ENCODE measurements around the gene GPC3. TPM values are rescaled to one million over a fixed set of nuclear protein-coding genes. Genes with fewer than 3 reads are reported as not detected.
A peak's percentile ranks its signal among the peaks of the same experiment; 100 is the strongest.
"Not testable (repeated sequence)": the region's sequence is repeated elsewhere in the genome, so short reads cannot be mapped to it uniquely, and the experiment has no call there.

Gene GPC3
- polyA plus RNA-seq, 1 donor = 75.8 TPM

DNA sequence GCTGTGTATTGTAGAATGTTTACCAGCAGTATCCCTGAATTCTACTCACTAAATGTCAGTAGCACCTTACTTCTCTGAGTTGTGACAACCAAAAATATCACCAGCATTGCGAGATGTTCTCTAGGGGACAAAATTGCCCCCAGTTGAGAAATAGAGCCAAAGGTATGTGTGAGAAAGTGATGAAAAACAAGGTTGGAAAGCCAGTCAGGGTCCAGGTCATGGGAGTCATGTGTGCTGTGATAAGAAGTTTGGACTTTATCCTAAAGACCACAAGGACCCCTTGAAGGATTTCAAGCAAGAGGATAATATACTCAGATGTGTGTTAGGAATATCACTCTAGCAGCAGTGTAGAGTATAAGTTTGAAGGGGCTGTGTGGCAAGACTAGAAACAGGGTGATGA, 30.9 kb upstream of the GPC3 start:
- H3K27ac ChIP-seq (ENCODE audit: low read length); H3K27me3 ChIP-seq (ENCODE audit: control insufficient read depth, insufficient read depth, low read length); H3K4me1 ChIP-seq (ENCODE audit: control insufficient read depth, insufficient read depth, low read length); H3K9me3 ChIP-seq (ENCODE audit: control insufficient read depth, low read depth, low read length); H3K4me3 ChIP-seq (ENCODE audit: low read length); H3K36me3 ChIP-seq (ENCODE audit: control insufficient read depth, insufficient read depth, low read length): not testable (repeated sequence)
- peak in 1 of 2 donors; percentile 30 for DNase-seq
- WGBS (ENCODE audit: insufficient coverage, low lambda C conversion rate) = no CpG with 5 or more reads among the region's 1 CpG

DNA sequence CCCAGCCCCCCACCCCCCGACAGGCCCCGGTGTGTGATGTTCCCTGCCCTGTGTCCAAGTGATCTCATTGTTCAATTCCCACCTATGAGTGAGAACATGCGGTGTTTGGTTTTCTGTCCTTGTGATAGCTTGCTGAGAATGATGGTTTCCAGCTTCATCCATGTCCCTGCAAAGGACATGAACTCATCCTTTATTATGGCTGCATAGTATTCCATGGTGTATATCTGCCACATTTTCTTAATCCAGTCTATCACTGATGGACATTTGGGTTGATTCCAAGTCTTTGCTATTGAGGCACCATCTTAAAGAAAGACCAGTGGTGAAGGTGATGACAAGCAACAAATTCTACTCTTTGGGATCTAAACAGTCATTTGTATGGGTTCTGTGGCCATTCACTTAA, 30.1 kb upstream of the GPC3 start:
- not testable (repeated sequence) for H3K36me3 ChIP-seq (ENCODE audit: control insufficient read depth, insufficient read depth, low read length); DNase-seq; H3K4me1 ChIP-seq (ENCODE audit: control insufficient read depth, insufficient read depth, low read length); H3K4me3 ChIP-seq (ENCODE audit: low read length); H3K9me3 ChIP-seq (ENCODE audit: control insufficient read depth, low read depth, low read length); H3K27me3 ChIP-seq (ENCODE audit: control insufficient read depth, insufficient read depth, low read length); H3K27ac ChIP-seq (ENCODE audit: low read length)
- WGBS (ENCODE audit: insufficient coverage, low lambda C conversion rate) = no CpG with 5 or more reads among the region's 3 CpGs

DNA sequence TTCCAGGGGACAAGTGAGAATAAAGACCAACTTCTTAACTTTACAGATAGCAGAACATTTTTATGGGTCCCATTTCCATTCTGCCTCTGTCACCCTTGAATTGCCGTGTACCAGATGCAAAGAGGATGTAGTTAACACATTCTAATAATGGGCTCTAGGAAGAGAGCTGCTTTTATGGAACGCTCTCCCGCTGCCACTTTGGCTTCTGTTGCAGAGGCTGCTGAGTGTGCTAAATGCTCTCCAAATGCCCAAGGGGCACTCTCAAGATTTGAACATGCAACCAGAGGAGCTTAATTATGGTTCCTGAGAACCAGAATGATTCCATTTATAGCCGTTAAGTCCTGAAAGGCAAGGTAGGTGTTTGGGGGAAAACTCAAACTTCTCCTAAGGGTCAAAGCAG, 28.1 kb upstream of the GPC3 start:
- peaks cover 11% of the 10 kb centered on the region for H3K4me1 ChIP-seq (ENCODE audit: control insufficient read depth, insufficient read depth, low read length)
- no peaks in the 10 kb centered on the region for H3K9me3 ChIP-seq (ENCODE audit: control insufficient read depth, low read depth, low read length)
- no peak overlapping the region for H3K27ac ChIP-seq (ENCODE audit: low read length)
- no peaks in the 10 kb centered on the region for H3K27me3 ChIP-seq (ENCODE audit: control insufficient read depth, insufficient read depth, low read length)
- WGBS (ENCODE audit: insufficient coverage, low lambda C conversion rate) = no CpG with 5 or more reads among the region's 4 CpGs
- no peak overlapping the region for H3K4me3 ChIP-seq (ENCODE audit: low read length)
- no peaks in the 10 kb centered on the region for H3K36me3 ChIP-seq (ENCODE audit: control insufficient read depth, insufficient read depth, low read length)
- DNase-seq = no peak

DNA sequence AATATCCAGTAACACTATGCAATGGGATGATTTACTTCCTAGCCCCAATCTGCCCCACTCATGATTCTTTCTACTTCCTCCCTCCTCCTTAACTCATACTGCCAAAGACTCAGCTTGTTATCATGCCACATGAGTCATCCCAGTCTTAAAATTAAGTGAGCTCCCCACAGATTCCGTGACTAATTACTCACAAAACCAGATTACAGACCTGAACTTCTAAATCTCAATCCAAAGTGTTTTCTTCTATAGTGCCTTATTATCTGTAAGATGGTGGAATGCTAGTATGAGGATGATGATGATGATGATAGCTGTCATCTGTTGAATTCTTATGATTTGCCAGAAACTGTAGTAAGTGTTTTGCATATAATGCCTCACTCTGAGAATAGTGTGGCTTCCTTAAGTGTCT, 27.7 kb upstream of the GPC3 start:
- Histone ChIP-seq H3K4me1 (ENCODE audit: control insufficient read depth, insufficient read depth, low read length) (peaks cover 11% of the 10 kb centered on the region), H3K36me3 (ENCODE audit: control insufficient read depth, insufficient read depth, low read length) (no peaks in the 10 kb centered on the region), H3K9me3 (ENCODE audit: control insufficient read depth, low read depth, low read length) (no peaks in the 10 kb centered on the region), H3K4me3 (ENCODE audit: low read length) (no peak overlapping the region), H3K27ac (ENCODE audit: low read length) (no peak overlapping the region), H3K27me3 (ENCODE audit: control insufficient read depth, insufficient read depth, low read length) (no peaks in the 10 kb centered on the region)
- no CpG with 5 or more reads among the region's 1 CpG for WGBS (ENCODE audit: insufficient coverage, low lambda C conversion rate)
- no peak for DNase-seq

DNA sequence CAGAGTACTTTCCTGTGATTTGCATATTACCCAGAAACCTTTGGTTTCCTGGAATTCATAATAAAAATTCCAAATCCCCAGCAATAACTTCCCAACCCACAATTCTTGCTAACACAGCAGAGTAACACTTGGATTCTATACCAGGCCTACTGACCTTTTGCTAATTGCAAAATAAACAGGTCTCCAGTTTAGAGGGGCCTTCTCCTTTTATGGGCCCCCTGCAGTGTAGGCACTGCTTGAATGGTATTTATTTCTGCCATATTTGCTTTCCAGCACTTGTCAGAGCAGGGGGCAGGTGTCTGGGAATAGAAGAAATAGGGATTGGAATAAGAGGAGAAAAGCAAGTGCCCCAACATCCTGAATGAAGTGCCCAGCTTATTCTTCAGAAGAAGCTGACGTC, 25.3 kb upstream of the GPC3 start:
- Histone ChIP-seq H3K27ac (ENCODE audit: low read length) (no peak overlapping the region), H3K4me3 (ENCODE audit: low read length) (no peak overlapping the region), H3K4me1 (ENCODE audit: control insufficient read depth, insufficient read depth, low read length) (peaks cover 11% of the 10 kb centered on the region), H3K27me3 (ENCODE audit: control insufficient read depth, insufficient read depth, low read length) (no peaks in the 10 kb centered on the region), H3K36me3 (ENCODE audit: control insufficient read depth, insufficient read depth, low read length) (no peaks in the 10 kb centered on the region), H3K9me3 (ENCODE audit: control insufficient read depth, low read depth, low read length) (no peaks in the 10 kb centered on the region)
- WGBS (ENCODE audit: insufficient coverage, low lambda C conversion rate) = no CpG with 5 or more reads among the region's 1 CpG
- no peak for DNase-seq

DNA sequence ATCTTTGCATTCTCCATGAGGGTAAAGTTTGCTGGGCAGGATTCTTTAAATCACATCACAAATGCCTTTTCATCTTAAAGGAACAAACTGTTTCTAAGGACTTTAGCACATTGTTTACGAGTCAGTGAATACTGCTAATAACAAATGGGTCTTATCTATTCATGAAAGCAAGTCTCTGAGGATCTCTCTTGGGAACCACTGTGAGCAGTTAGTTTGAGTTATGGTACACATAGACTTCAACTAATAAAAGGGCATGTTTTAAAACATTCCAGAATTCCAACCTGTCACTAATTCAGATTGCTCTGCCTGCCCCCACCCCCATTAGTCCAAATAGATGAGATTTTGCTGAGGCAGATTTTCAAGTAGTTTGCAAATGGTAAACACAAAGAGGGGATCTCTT, 22.3 kb upstream of the GPC3 start:
- no peak overlapping the region for H3K27ac ChIP-seq (ENCODE audit: low read length)
- no CpG with 5 or more reads among the region's 1 CpG for WGBS (ENCODE audit: insufficient coverage, low lambda C conversion rate)
- H3K4me3 ChIP-seq (ENCODE audit: low read length) = no peak overlapping the region
- peaks cover 11% of the 10 kb centered on the region for H3K4me1 ChIP-seq (ENCODE audit: control insufficient read depth, insufficient read depth, low read length)
- no peak for DNase-seq
- H3K9me3 ChIP-seq (ENCODE audit: control insufficient read depth, low read depth, low read length) = no peaks in the 10 kb centered on the region
- no peaks in the 10 kb centered on the region for H3K27me3 ChIP-seq (ENCODE audit: control insufficient read depth, insufficient read depth, low read length)
- H3K36me3 ChIP-seq (ENCODE audit: control insufficient read depth, insufficient read depth, low read length) = no peaks in the 10 kb centered on the region

DNA sequence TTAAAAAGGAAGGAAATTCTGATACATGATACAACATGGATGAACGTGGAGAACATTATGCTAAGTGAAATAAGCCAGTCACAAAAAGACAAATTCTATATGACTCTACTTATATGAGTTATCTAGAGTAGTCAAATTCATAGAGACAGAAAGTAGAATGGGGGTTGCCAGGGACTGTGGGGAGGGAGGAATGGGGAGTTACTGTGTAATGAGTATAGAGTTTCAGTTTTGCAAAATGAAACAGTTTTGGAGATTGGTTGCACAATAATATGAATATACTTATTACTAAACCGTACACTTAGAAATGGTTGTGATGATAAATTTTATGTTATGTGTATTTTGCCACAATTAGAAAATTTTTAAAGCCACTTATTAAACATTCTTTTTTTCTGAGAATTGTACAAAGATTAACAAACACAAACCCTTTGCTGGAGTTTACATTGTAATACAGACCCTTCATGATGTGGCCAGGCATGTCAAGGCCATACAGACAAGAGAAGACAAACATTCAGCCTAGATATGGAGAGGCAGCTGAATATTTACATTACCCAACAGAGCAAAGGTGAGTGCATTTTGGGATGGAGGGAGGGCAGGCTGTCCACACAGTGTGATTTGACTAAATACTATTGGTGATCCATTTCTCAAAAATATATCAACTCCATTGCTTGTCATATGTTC, 21.2 kb upstream of the GPC3 start:
- H3K36me3 ChIP-seq (ENCODE audit: control insufficient read depth, insufficient read depth, low read length) = no peaks in the 10 kb centered on the region
- H3K4me3 ChIP-seq (ENCODE audit: low read length) = no peak overlapping the region
- no peak for DNase-seq
- H3K27ac ChIP-seq (ENCODE audit: low read length) = no peak overlapping the region
- H3K4me1 ChIP-seq (ENCODE audit: control insufficient read depth, insufficient read depth, low read length) = peaks cover 11% of the 10 kb centered on the region
- no peaks in the 10 kb centered on the region for H3K27me3 ChIP-seq (ENCODE audit: control insufficient read depth, insufficient read depth, low read length)
- no CpG with 5 or more reads among the region's 2 CpGs for WGBS (ENCODE audit: insufficient coverage, low lambda C conversion rate)
- no peaks in the 10 kb centered on the region for H3K9me3 ChIP-seq (ENCODE audit: control insufficient read depth, low read depth, low read length)

DNA sequence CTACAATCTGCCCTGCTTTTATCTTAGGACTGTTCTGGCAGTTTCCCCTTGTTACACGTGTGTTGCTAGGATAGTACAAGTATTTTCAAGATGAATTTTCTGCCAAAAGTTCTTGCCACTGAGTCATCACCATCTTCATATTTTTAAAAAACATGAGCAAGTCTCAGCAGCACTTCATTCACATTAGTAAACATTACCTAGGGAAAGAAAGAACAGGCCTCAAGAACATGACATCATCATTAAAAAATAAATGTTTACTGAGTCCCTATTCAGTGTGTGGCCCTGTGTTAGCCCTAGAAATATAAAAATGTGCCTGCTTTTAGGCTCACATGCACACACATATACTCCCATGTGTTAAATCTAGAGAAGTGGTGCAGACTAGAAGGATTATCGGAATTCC, 18.7 kb upstream of the GPC3 start:
- Histone ChIP-seq H3K4me3 (ENCODE audit: low read length) (no peak overlapping the region), H3K36me3 (ENCODE audit: control insufficient read depth, insufficient read depth, low read length) (no peaks in the 10 kb centered on the region), H3K9me3 (ENCODE audit: control insufficient read depth, low read depth, low read length) (no peaks in the 10 kb centered on the region), H3K27ac (ENCODE audit: low read length) (no peak overlapping the region), H3K27me3 (ENCODE audit: control insufficient read depth, insufficient read depth, low read length) (no peaks in the 10 kb centered on the region), H3K4me1 (ENCODE audit: control insufficient read depth, insufficient read depth, low read length) (peaks cover 5% of the 10 kb centered on the region)
- no CpG with 5 or more reads among the region's 2 CpGs for WGBS (ENCODE audit: insufficient coverage, low lambda C conversion rate)
- DNase-seq = no peak

DNA sequence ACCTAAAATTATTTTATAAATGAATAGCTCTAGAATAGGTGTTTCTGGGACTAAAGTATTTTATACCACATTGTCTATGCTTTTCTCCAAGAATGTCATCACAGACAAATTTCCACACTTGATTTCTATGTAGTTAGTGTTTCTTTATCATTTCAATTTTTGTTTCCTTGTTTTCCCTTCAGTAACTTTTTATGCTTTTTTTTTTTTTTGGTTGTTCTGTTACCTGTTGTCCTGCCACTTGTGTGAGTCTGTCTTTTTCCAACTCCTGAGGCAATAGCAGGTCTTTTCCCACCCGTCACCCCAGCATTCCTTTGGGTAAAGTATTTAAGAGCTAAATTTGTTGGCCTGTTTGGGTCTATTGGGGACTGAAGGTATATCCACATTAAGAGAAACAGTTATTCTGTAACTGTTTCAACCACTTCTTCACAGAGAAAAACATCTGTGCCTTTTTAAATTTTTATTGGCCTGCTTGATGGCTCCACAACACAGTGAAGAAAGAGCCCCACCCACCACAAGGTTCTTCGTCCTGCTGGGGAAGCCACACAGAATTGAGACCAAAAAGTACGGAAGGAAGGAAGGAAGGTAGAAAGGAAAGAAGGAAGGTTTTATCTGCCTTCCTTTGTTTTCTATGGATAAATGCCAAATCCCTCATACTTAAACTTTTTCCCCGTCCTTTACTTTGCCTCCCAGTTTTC, 17.7 kb upstream of the GPC3 start:
- H3K4me3 ChIP-seq (ENCODE audit: low read length) = no peak overlapping the region
- H3K9me3 ChIP-seq (ENCODE audit: control insufficient read depth, low read depth, low read length) = no peaks in the 10 kb centered on the region
- H3K27ac ChIP-seq (ENCODE audit: low read length) = no peak overlapping the region
- peaks cover 12% of the 10 kb centered on the region for H3K4me1 ChIP-seq (ENCODE audit: control insufficient read depth, insufficient read depth, low read length)
- WGBS (ENCODE audit: insufficient coverage, low lambda C conversion rate) = no CpG with 5 or more reads among the region's 4 CpGs
- no peaks in the 10 kb centered on the region for H3K36me3 ChIP-seq (ENCODE audit: control insufficient read depth, insufficient read depth, low read length)
- DNase-seq = no peak
- no peaks in the 10 kb centered on the region for H3K27me3 ChIP-seq (ENCODE audit: control insufficient read depth, insufficient read depth, low read length)

DNA sequence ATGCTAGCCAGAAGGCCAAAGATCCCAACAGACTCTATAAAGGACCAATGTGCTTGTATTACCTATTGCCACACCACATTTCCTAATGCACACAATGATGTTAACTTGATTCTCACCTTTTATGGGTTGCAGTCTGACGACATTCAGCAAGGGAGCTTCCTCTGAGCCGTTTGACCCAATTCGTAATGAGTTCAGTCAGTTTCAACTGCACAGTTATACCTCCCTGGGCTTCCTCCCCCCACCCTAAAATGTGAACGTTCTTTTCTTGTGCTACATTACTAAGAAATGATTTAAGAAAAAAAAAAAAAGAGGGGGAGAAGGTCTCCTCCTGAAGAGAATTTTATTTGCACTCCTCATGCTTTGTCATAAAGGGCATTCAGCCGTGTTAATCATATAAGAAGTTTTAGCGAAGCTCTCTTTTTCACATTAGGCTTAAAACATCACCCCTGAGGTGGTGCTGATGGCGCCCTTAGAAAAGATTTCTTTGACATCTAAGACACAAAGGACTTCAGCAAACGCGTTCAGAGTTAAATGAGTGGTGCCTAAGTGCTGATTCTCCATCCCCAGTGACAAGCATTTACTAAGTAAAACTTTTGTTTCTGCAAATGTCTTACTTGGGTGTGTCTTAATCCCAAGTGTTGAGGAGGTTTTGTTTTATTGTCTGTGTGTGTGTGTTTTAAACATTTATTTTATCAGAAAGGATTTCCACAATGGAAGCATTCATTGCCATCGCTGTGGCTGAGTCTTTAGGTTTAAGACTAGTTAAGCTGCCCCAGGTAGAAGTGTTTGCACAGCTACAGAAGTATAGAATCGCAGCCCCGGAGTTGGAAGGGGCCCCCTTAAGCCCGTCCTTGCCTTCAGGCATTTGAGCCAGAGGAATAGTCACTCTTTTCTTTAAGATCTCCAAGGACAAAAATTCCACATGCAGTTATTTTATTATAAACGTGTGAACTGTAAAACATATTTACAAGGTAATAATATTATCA, 15.2 kb upstream of the GPC3 start:
- no CpG with 5 or more reads among the region's 14 CpGs for WGBS (ENCODE audit: insufficient coverage, low lambda C conversion rate)
- H3K4me1 ChIP-seq (ENCODE audit: control insufficient read depth, insufficient read depth, low read length) = peaks cover 16% of the 10 kb centered on the region

More for the DNA sequence above, 15.2 kb upstream of the GPC3 start:
- Histone ChIP-seq H3K36me3 (ENCODE audit: control insufficient read depth, insufficient read depth, low read length) (no peaks in the 10 kb centered on the region), H3K27ac (ENCODE audit: low read length) (no peak overlapping the region), H3K9me3 (ENCODE audit: control insufficient read depth, low read depth, low read length) (no peaks in the 10 kb centered on the region), H3K4me3 (ENCODE audit: low read length) (no peak overlapping the region), H3K27me3 (ENCODE audit: control insufficient read depth, insufficient read depth, low read length) (no peaks in the 10 kb centered on the region)
- no peak for DNase-seq
